HG02840 (cell line): ENCODE results near the gene CHST9.
"Not testable (repeated sequence)": the region's sequence is repeated elsewhere in the genome, so short reads cannot be mapped to it uniquely, and the experiment has no call there.

Experiments
- ATAC-seq: cut with Tn5 transposase; IDR thresholded peaks from one replicate; pipeline ENCODE4 v1.9.1; 2021; ENCODE audit warnings: mild to moderate bottlenecking, moderate library complexity, moderate number of reproducible peaks; ENCODE audit not compliant: unreplicated experiment, low FRiP score

CHST9 gene

GRCh38 chr18:27185025-27185763 is at the start of gene CHST9:
TSS of gene CHST9 (minus strand) at chr18:27185308. CDS start at chr18:27142809, 42,499 bp downstream.
- ATAC-seq, result no peak

GRCh38 chr18:27232355-27232754 is 47.2 kb upstream of the CHST9 start:
- not testable (repeated sequence) for ATAC-seq

- not testable (repeated sequence) for ATAC-seq
These were observed 46.6 kb upstream of the CHST9 start for GRCh38 chr18:27231671-27232070.

- ATAC-seq, result not testable (repeated sequence)
These were observed 46.1 kb upstream of the CHST9 start for GRCh38 chr18:27231221-27231620.

- no peak for ATAC-seq
These were observed 42.6 kb upstream of the CHST9 start for GRCh38 chr18:27227721-27228120.

- no peak for ATAC-seq
These were observed 41.5 kb upstream of the CHST9 start for GRCh38 chr18:27226556-27227075.

- ATAC-seq, result no peak
These were observed 40.9 kb upstream of the CHST9 start for GRCh38 chr18:27225947-27226481.

GRCh38 chr18:27223526-27224291 is 38.6 kb upstream of the CHST9 start:
- ATAC-seq, result no peak

- no peak for ATAC-seq
These were observed 29.7 kb upstream of the CHST9 start for GRCh38 chr18:27214831-27215230.

GRCh38 chr18:27213123-27213717 is 28.1 kb upstream of the CHST9 start:
- ATAC-seq, result no peak

- no peak for ATAC-seq
These were observed 26.5 kb upstream of the CHST9 start for GRCh38 chr18:27211569-27211968.

GRCh38 chr18:27206411-27206810 is 21.3 kb upstream of the CHST9 start:
- no peak for ATAC-seq

- ATAC-seq, result no peak
These were observed 17.6 kb upstream of the CHST9 start for GRCh38 chr18:27202741-27203140.

- no peak for ATAC-seq
These were observed 12.9 kb upstream of the CHST9 start for GRCh38 chr18:27198036-27198435.

GRCh38 chr18:27188309-27188708 is 3.2 kb upstream of the CHST9 start:
- no peak for ATAC-seq

GRCh38 chr18:27185897-27186296 is 789 bp upstream of the CHST9 start:
- no peak for ATAC-seq

- ATAC-seq, result no peak
These were observed 738 bp downstream of the CHST9 start for GRCh38 chr18:27184115-27185024.

- ATAC-seq, result no peak
These were observed 3.4 kb downstream of the CHST9 start for GRCh38 chr18:27181726-27182125.

- ATAC-seq, result no peak
These were observed 6.7 kb downstream of the CHST9 start for GRCh38 chr18:27178424-27178823.

- ATAC-seq, result no peak
These were observed 9.2 kb downstream of the CHST9 start for GRCh38 chr18:27175914-27176313.
